ENCODE data around the gene SSB.
A peak's percentile ranks its signal among the peaks of the same experiment; 100 is the strongest.
"Not testable (repeated sequence)": the region's sequence is repeated elsewhere in the genome, so short reads cannot be mapped to it uniquely, and the experiment has no call there.

The SSB gene

DNA sequence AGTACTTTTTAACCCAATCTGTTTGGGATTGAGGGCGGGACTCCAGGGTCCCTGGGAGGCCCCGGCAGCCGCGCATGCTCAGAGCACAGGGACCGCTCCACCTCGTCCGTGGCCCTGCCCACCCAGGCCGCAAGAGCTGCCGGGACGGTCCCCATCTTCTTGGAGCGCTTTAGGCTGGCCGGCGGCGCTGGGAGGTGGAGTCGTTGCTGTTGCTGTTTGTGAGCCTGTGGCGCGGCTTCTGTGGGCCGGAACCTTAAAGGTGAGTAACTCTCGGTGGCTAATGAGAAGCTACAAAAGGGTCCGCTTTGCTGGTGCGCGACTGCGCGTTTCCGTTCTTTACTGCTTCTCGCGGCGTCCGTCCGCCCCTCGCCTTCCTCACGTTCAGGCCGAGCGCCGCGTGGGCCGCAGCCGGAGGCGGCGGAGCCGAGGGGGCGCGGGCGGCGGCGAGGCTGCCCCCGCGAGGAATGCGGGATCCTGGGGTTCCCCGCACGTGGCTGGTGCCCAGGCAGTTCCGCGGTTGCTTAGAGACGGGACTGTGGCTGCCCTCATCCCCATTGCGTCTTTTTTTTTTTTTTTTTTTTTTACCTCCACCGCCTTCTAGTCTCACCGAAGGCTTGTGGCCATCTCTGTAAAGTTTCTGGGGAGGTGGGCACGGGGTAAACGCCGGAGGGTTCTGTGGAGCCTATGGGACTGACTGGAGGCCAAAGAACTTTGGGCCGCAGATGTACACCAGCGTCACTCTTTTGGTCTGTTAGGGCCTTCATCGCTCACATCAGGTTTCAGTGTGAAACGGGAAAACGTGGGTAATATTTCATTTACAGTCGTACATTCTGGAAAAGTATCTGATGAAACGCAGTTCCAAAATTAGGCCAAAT is at the start of gene SSB:
Gene SSB (plus strand): TSS at position 154 of the 875 bp plus-strand sequence. CDS start 2,090 bp downstream, outside the sequence.
- peak; percentile 94 for DNase-seq (ENCODE audit: low spot score)

- DNase-seq (ENCODE audit: low spot score): no peak
Measured at GRCh38 chr2:169752752-169753151, 45.9 kb upstream of the SSB start.

GRCh38 chr2:169755083-169755870 is 43.4 kb upstream of the SSB start:
- no peak for DNase-seq (ENCODE audit: low spot score)

GRCh38 chr2:169756342-169756741 is 42.3 kb upstream of the SSB start:
- DNase-seq (ENCODE audit: low spot score): no peak

GRCh38 chr2:169757356-169757755 is 41.3 kb upstream of the SSB start:
- DNase-seq (ENCODE audit: low spot score): no peak

DNA sequence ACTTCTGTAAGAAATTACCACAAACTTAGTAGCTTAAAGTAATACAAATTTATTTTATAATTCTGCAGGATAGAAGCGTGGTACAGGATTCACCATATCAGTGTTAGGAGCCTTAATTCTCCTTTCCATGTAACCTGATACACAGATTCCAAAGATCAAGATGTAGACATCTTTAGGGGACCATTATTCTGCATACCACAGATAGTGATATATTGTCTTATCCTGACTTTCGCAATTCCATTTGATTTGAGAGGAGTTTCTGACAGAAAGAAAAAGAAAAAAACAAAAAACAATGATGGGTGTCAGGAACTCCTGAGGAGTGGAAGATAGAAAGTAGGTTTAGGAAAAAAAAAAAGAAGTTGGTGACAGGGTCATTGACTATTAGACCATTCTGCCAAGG is 40.9 kb upstream of the SSB start:
- no peak for DNase-seq (ENCODE audit: low spot score)

- DNase-seq (ENCODE audit: low spot score): no peak
Measured at GRCh38 chr2:169759987-169760386, 38.7 kb upstream of the SSB start.

- DNase-seq (ENCODE audit: low spot score): not testable (repeated sequence)
Measured at GRCh38 chr2:169760798-169761197, 37.9 kb upstream of the SSB start.

DNA sequence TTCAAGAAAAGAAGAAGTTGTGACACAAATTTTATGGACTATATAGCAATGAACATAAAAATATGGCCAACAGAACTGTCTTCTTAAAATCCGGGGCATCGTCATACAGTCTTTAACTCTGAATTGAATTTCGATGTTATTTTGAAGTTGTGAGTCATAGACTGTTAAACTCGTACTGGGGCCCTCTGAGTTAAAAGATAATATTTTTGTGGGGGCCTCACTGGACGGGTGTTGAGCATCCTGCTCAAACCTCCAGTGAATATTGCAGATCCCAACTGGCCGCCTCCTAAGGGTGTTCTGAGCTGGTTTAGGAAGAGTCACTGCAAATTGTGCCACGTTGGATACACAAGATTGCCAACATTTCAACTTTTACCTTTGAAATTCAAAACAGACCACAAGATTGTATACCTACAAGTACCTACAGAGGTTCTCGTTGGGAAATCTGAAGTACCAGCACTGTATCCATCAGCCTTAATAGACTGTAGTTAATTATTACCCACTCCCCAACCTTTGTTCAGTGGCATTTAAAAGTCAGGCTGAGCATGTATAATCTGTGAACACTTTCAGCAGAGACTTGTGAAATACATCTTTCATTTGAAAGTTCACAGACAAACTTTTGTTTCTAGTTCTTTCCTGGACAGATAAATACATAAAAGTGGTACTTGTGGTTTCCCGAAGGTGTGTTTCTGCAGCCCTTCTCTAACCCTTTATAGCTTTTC is 37.3 kb upstream of the SSB start:
- DNase-seq (ENCODE audit: low spot score): peak; percentile 46

DNA sequence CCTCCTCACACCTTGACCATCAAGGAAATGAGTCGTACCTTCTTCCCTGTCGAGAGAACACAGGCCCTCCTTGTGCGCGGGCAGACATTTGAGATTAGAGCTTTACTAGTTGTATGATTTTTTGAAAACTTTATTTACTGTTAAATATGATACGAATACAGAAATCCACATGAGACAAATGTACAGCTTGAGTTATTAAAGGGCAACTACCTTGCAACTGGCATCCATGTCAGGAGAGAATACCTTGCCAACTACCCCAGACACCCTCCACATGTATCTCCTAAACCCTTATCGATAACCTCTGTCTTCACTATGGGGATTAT is 36.7 kb upstream of the SSB start:
- no peak for DNase-seq (ENCODE audit: low spot score)

DNA sequence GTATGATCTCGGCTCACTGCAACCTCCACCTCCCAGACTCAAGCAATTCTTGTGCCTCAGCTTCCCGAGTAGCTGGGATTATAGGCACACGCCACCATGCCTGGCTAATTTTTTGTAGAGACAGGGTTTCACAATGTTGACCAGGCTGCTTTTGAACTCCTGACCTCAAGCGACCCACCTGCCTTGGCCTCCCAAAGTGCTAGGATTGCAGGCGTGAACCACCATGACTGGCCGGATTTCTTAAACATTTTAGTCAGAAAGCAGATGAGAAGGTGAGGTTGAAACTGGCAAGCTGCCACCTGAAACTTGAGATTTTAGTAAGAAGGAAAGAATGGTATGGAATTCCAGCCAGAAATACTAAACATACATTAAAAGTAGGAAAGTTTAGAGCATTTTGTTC is 33.1 kb upstream of the SSB start:
- no peak for DNase-seq (ENCODE audit: low spot score)

DNA sequence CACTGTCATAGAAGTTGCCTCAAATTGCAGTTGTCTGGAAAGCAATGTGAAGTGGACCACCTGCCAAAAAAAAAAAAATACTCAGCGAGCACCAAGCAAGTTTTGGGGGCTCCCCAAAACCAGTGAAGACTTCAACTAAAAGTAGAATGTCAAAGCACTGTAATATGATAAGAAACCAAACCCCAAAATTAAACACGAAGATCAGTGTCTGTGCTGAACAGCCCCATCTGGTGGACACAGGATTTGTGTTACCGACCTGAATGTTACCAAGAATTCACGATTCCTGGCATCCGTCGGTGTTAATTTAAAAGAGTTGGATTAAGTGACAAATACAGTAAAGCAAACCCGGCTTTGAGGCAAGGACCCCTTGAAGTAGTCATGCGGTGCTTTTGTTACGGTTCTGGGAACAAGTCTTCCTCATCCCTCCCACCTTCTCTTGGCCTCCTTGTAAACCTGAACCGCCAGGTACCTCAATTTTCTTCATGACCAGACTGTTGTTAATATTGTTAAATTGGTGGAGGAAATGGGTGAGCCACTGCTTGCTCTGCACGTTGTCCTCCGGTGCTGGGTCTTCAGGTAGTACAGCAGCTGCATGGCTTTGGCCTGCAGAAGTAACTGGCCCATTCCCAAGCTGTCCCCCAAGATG is 31.3 kb upstream of the SSB start:
- DNase-seq (ENCODE audit: low spot score): peak; percentile 25

DNA sequence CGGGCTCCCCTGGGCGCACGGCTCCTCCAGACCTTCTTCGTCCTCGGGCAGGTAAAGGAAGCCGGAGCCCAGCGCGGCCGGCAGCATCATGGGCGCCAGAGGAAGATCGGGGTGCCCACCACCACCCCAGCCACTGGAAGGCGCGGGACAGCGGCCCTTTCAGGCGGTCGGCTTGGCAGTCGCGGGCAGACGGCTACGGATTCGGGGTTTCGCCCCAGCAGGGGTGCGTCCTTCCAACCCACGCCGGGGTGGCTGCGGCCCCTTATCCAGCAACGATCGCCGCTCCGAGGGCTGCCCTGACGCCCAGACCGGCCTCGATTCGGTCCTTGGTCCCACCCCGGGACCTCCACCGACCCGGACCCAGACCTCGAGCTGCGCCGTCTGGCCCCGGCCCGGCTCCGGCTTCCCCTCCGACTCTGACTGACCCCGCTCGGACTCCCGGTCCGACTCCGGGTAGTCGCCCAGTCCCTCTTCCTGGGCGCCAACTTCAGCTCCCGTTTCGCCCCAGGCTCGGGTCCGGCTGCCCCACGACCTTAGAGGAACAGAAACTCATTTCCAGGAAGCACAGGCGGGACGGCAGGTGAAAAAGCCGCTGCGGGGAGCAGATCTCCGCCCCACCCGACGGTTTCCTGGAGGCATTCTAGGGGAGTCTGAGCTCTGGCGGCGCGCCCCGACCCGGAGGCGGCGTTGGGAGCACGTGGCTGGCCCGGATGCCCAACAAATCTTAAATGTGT is 30.2 kb upstream of the SSB start:
- no peak for DNase-seq (ENCODE audit: low spot score)

DNA sequence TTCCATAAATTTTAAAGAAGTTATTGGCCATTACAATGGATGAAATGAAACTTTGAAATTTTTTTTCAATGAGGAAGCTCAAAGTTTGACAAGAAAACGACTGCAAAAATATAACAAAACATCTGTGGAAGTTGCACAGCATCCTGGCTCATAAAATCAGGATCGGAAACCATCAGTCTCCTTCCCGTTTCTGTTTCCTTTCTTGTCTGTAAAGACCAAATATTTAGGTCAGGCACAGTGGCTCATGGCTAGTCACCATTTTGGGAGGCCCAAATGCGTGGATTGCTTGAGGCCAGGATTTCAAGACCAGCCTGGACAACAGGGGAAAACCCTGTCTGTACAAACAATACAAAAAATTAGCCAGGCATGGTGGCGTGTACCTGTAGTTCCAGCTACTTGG is 27.6 kb upstream of the SSB start:
- DNase-seq (ENCODE audit: low spot score): no peak

DNA sequence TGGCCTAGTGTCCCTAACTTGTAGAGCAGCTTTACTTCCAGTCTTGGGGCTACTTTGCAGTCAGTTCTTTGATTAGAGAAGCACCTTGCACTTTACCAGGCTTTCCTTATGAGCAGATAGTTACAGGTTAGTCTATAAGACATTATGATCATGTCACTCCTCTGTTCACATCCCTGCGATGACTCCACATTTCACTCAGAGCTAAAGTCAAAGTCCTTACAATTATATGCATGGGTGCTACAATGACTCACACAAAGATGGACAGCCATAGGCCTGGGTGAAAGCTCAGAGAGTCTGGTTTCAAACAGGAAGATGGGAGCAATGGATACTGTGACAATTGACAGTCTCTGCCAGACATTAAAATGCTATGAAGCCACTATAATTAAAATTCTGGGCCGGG is 27.1 kb upstream of the SSB start:
- no peak for DNase-seq (ENCODE audit: low spot score)

- no peak for DNase-seq (ENCODE audit: low spot score)
Measured at GRCh38 chr2:169772651-169773050, 26.0 kb upstream of the SSB start.

DNA sequence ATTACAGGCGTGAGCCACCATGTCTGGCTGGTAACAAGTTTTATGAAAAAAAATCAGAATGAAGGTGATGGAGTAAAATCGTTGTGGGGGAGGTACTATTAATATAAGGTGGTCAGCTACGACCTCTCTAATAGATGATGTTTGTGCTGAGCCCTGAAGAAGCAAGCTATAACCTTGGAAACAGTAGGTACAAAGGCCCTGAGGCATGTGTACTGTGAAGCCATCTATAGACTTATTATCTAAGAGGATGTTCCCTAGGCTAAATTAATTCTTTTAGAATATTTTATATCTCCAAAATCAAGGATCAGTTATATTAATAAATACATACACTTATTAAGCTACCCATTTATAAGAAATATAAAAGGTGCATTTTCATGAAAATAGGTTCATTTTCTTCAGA is 23.3 kb upstream of the SSB start:
- DNase-seq (ENCODE audit: low spot score): no peak

DNA sequence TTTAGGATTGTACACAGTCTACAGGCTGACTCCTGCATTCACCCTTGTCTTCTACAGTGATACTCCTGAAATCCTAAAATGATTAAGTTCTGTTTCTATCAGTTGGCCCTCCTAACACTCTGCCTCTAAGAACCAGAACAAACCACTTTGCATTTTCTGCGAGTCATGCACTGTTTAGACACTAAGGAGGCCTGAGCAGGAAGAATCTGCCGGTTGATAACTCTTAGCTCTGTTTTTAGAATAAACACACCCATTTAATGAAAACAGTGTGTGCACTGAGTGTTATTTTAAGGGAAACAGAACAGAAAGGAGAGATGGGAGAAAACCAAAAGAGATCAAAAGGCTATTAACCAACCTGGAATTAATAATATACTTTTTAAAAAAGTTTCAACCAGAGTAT is 22.9 kb upstream of the SSB start:
- no peak for DNase-seq (ENCODE audit: low spot score)

DNA sequence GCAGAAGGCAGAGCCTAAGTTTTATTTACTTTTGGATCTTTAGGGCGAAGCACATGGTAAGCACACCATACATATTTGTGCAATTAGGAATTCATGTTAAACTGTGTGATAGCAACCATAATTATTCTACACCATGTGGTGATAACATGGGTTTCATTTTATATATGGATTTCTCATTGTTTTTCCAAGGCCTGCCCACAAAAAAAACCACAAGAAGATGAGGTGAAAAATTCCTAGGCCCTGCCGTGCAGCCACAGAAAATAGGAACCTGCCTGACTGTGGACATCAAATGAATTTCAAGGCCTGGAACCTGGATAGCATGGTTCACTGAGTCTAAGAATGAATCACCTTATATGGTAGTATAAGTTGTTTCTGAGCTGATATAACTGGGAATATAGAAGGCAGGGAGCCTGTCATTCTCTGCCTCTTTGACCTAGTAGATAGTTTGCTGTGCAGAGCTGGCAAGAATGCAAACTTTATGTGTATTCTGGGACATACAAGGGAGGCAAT is 22.4 kb upstream of the SSB start:
- peak; percentile 50 for DNase-seq (ENCODE audit: low spot score)

- no peak for DNase-seq (ENCODE audit: low spot score)
Measured at GRCh38 chr2:169778446-169778845, 20.2 kb upstream of the SSB start.

GRCh38 chr2:169781249-169782013 is 17.2 kb upstream of the SSB start:
- no peak for DNase-seq (ENCODE audit: low spot score)

Data from SW480 (cell line).